Thoracic aorta (tissue), 2 donors: ENCODE data around the gene FAM209B. TPM values are rescaled to one million over a fixed set of nuclear protein-coding genes. Genes with fewer than 3 reads are reported as not detected.

Source experiments
- ATAC-seq: fragments of 150-250 bp; one replicate; pipeline ENCODE4 v1.8.0; 2017; ENCODE audit warnings: low read depth; ENCODE audit not compliant: insufficient number of reproducible peaks, low FRiP score
- DNase-seq: peaks from one replicate; pipeline ENCODE4 v3.0.0-alpha.2; 2020; ENCODE audit warnings: low spot score
- H3K27ac ChIP-seq, 2 donors: fragments of 200-600 bp; sonication (generic); 1 replicate in 1 of 2; 2 replicates in 1 of 2; pipeline ENCODE4 v1.5.1; 2016; ENCODE audit warnings: mild to moderate bottlenecking in 2 of 2, moderate library complexity in 2 of 2
- H3K27me3 ChIP-seq: fragments of 200-600 bp; sonication (generic); replicated peaks from 2 replicates; pipeline ENCODE4 v1.6.0; 2016; ENCODE audit warnings: mild to moderate bottlenecking; ENCODE audit not compliant: insufficient read depth
- H3K36me3 ChIP-seq: fragments of 200-600 bp; sonication (generic); one replicate; pipeline ENCODE4 v1.5.1; 2016
- H3K4me1 ChIP-seq, 2 donors: fragments of 200-600 bp; sonication (generic); 1 replicate in 1 of 2; 2 replicates in 1 of 2; pipeline versions ENCODE4 v1.5.1 to v1.6.0; 2016; ENCODE audit warnings: low read depth in 2 of 2, mild to moderate bottlenecking in 1 of 2; ENCODE audit not compliant: control insufficient read depth in 1 of 2
- H3K4me3 ChIP-seq: fragments of 200-600 bp; sonication (generic); 2 replicates; pipeline ENCODE4 v1.5.1; 2016; ENCODE audit warnings: mild to moderate bottlenecking
- H3K9me3 ChIP-seq: fragments of 200-600 bp; sonication (generic); 2 replicates; pipeline ENCODE4 v1.5.1; 2016
- total RNA-seq, 2 donors: library from RNA; depleted of rRNA; stranded (reverse); fragments of >200 nt; gene quantifications; one replicate each; pipeline versions ENCODE4 v1.1.0 to v1.2.3, GENCODE V29; 2016
- TF ChIP-seq, protein P1 (sequence below): fragments of 200-600 bp; sonication (generic); IDR thresholded peaks from one replicate; pipeline ENCODE4 v1.5.1; 2019; ENCODE audit warnings: antibody characterized with exemption

Gene FAM209B
- total RNA-seq, 2 donors from 2014 or later: not detected

DNA sequence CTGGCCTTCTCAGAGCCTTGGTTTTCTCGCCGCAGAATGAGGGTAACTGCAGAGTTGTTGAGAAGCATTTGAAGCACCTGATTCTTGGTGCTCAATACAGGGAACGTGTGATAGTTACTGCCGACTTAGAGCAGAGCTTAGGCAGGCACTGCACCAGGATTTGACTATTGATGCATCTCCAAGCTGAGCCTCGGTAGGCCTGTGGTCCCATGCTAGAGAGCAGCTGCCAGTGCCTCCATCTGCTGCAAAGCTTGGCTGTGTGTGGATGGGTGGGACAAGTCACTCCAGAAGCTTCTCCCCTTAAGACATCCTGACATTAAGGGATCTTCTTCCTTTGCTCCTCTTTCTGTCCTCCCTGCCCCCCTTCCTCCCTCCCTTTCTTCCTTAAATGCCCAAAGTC is 40.9 kb downstream of the FAM209B start:
- H3K9me3 ChIP-seq: no peaks in the 10 kb centered on the region
- ATAC-seq (no peak), DNase-seq (no peak)
- H3K4me3 ChIP-seq: no peak overlapping the region
- no peak overlapping the region for H3K27ac ChIP-seq
- H3K36me3 ChIP-seq: no peaks in the 10 kb centered on the region
- H3K4me1 ChIP-seq: no peaks in the 10 kb centered on the region
- TF ChIP-seq, protein P1, sequence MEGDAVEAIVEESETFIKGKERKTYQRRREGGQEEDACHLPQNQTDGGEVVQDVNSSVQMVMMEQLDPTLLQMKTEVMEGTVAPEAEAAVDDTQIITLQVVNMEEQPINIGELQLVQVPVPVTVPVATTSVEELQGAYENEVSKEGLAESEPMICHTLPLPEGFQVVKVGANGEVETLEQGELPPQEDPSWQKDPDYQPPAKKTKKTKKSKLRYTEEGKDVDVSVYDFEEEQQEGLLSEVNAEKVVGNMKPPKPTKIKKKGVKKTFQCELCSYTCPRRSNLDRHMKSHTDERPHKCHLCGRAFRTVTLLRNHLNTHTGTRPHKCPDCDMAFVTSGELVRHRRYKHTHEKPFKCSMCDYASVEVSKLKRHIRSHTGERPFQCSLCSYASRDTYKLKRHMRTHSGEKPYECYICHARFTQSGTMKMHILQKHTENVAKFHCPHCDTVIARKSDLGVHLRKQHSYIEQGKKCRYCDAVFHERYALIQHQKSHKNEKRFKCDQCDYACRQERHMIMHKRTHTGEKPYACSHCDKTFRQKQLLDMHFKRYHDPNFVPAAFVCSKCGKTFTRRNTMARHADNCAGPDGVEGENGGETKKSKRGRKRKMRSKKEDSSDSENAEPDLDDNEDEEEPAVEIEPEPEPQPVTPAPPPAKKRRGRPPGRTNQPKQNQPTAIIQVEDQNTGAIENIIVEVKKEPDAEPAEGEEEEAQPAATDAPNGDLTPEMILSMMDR: no peak
- H3K27me3 ChIP-seq: no peaks in the 10 kb centered on the region

DNA sequence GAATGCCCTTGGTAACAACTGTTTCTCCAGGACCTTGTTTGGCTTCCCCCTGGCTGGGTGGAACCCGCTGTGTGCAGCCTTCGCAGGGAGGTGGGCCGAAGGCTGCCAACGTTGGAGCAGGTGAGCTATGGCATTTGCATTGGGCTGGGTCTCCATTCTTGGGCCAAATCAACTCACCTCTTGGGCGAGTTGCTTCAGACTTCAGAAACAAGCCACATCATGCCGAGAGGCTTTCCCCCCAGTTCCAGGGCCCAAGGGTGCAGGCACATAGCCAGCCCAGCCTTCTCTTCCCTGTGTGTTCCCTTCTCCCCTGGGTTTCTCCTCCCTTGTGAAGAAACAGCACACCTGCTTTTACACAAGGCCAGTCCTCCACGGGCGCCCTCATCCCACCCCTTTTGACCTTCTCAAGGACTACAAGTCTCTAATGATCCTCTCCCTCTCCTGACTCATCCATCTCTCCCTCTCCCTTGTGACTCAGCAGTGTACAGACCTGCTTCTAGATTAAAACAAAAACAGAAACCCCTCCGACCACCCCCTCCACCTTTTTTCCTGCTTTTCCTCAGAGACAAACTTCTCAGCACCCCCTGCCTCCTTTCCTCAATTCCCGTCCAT is 41.6 kb downstream of the FAM209B start:
- no peaks in the 10 kb centered on the region for H3K36me3 ChIP-seq
- DNase-seq (no peak), ATAC-seq (no peak)
- no peaks in the 10 kb centered on the region for H3K27me3 ChIP-seq
- H3K9me3 ChIP-seq: no peaks in the 10 kb centered on the region
- no peaks in the 10 kb centered on the region for H3K4me1 ChIP-seq
- H3K4me3 ChIP-seq: no peak overlapping the region
- TF ChIP-seq, protein P1: no peak
- H3K27ac ChIP-seq: no peak overlapping the region

DNA sequence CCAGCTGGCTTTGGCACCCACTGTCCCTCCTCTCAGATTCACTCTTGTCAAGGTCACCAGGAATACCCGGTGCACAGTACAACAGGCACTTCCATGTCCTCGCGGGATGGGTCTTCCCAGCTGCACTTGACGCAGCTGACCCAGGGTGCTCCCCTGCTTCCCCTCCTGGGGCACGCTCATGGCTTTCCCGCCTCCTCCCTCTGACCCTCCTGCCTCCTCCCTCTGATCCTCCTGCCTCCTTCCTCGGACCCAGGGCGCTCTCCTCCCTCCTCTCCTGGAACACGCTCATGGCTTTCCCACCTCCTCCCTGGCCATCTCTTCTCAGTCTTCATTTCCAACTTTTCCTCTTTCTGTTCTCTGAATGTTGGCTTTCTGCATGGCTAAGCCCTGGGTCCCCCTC is 42.1 kb downstream of the FAM209B start:
- TF ChIP-seq, protein P1: no peak
- Histone ChIP-seq H3K36me3 (no peaks in the 10 kb centered on the region), H3K27me3 (no peaks in the 10 kb centered on the region), H3K4me1 (no peaks in the 10 kb centered on the region), H3K4me3 (no peak overlapping the region), H3K27ac (no peak overlapping the region), H3K9me3 (no peaks in the 10 kb centered on the region)
- ATAC-seq (no peak), DNase-seq (no peak)

DNA sequence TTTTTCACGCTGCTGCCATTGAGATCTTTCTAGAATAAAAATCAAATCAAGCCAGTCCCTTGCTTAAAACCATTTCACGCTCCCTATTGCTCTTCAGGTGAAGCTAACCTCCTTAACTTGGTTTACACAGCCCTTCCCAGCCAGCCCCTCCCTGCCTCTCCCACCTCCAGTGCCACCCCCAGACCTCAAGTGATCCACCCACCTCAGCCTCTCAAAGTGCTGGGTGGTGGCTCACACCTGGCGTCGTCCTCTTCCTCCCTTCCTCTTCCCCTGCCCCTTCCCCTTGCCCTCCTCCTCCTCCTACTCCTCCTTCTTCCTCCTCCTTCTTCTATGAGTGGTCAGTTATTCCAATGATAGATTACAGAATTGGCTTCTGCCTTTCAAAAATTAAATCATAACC is 42.9 kb downstream of the FAM209B start:
- H3K9me3 ChIP-seq: no peaks in the 10 kb centered on the region
- H3K36me3 ChIP-seq: no peaks in the 10 kb centered on the region
- no peaks in the 10 kb centered on the region for H3K4me1 ChIP-seq
- DNase-seq: no peak
- no peaks in the 10 kb centered on the region for H3K27me3 ChIP-seq
- no peak overlapping the region for H3K4me3 ChIP-seq
- TF ChIP-seq, protein P1: no peak
- no peak for ATAC-seq
- H3K27ac ChIP-seq: no peak overlapping the region

DNA sequence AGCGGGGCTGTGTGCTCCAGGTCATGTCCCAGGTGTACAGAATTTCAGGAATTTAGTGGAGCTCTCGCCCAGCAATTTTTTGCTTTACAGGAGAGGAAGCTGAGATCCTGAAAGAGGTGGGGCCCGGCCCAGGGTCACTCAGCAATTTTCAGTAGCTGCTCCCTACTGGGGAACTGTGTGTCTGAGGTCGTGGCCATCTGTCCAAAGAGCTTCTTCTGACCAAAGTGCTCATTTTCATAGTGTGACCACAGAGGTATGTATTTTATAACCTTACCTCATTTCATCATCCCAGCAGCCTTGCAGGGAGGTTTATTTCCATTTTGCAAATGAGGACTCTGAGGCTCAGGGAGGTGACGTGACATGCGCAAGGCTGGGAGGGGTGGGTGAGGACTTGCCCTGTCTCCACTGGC is 46.3 kb downstream of the FAM209B start:
- no peak for DNase-seq
- no peak overlapping the region for H3K4me3 ChIP-seq
- TF ChIP-seq, protein P1: no peak
- no peaks in the 10 kb centered on the region for H3K27me3 ChIP-seq
- H3K36me3 ChIP-seq: no peaks in the 10 kb centered on the region
- no peak for ATAC-seq
- no peak overlapping the region for H3K27ac ChIP-seq
- H3K9me3 ChIP-seq: no peaks in the 10 kb centered on the region
- H3K4me1 ChIP-seq: no peaks in the 10 kb centered on the region
